COLO668 (cell line): ENCODE measurements around the gene BANK1.
"Not testable (repeated sequence)": the region's sequence is repeated elsewhere in the genome, so short reads cannot be mapped to it uniquely, and the experiment has no call there.

Experiments
- DNase-seq: peaks from one replicate; lab custom pipeline; 2025; ENCODE audit not compliant: unreplicated experiment; lab: John Stamatoyannopoulos, UW

The BANK1 gene

DNA sequence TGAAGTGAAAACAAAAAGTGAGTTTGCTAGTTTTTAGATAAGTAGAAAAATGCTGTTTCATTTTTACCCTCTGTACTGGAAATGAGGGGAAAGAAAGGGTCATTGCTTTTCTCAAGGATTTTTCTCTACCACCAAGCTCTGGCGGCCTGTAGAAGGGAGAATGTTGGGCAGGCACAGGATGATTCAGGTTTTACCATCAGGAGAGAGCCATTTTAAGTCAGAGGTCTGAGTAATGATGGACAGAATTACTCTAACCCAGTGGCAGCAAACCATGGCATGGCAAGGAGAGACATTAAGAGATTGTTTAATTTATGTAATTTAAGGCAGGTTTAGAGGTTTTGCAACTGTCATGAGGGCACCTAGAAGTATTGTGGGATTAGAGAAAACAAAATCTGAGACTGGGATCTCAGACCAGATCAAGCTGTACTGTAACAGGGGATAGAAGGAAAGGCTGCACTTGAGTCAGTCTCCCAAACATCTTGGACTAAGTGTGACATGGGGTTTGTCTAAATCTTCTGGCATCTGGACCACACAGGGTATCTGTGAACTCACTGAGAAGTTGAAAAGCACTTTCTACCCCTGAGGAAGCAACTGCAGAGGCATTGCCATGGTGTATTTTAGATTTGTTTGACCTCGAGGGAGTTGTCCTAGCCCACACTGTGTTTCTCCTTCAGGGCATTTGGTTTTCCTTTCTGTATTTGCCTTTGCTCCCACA is 81.6 kb downstream of the BANK1 start:
- no peak for DNase-seq

DNA sequence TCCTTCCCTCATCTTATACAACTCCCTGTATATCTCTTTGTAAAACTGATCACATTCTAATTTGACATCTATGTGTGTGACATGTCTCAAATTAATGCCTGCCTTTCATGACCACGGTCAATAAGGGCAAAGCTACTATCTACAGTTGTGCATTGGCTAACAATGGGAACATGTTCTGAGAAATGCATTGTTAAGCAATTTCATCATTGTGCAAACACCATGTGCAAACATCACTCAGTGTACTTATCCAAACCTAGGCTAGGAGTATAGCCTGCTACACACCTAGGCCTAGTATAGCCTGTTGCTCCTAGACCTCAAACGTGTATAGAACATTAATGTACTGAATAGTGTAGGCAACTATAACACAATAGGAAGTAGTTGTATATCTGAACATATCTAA is 95.0 kb downstream of the BANK1 start:
- peak; percentile 23 for DNase-seq

DNA sequence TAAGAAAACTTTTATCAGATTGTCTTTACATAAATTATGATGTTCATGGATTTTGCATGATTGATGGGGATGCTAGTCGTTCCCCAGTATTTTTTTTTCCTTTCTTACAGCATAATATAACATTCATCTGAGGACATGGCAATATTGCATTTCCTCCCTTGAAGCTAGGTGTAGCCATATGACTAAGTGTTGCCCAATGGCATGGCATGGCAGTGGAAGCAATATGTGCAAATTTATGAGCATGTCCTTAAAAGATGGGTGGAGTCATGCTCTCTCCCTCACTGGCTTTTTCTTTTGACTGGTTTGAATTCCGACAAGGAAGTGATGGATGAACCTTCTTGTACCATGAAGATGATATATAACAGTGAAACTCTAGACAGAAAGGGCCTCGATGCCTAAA is 96.3 kb downstream of the BANK1 start:
- no peak for DNase-seq

DNA sequence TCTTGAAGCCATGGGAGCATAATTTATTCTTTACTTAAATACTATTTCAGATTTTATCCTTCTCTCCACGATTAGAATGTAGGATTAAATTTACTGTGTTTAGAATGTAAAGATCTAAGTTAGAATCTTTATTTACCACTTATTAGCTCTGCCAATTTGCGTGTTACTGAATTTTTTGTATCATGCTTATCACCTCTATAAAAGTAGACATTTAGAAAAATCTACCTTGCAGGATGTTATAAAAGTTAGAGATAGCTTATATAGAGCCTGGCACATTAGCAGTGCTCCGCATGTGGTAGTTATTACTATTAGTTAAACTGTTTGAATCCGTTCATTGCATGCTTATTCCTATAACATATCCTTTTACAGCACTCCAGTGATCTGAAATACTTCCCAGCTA is 97.9 kb downstream of the BANK1 start:
- DNase-seq, result no peak

DNA sequence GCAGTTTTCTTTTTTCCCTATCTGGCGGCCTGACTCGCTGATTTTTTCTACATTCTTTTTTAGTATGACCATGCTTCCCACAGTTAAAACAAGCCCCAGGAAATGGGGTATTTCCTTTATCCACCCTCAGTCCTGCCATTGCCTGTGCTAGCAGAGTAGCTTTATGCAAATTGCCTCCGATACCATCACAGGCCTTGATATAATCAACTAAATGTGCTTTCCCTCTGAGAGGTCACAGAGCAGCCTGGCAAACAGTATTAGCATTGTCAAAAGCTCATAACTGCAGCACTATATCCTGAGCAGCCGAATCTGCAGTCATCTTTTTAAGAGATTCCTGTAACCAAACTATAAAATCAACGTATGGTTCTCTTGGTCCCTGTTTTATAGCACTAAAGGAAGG is 115.0 kb downstream of the BANK1 start:
- not testable (repeated sequence) for DNase-seq

DNA sequence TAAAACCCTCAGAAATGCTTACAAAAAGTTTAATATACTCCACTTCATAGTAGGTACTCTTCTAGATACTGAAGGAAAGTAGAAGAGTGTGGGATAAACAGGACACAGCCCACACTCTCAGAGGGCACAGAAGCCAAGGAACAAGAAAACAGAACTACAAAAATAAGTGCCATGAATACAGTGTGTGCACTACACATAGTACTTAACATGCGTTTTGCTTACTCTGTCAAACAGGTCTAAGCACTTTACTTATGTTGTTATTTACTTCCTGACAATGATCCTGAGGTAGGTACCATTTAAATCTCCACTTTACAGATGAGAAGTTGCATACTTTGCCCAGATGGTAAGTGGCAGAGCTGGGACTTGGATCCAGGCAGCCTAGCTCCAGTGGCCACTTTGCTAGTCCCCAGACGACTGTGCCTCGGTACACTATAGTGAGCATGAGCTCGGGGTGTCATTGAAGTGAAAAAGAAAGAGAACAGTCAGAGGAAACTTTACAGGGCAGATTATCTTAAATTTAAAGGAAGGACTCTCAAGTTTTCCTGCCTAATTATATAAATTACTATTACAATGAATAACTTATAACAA is 120.3 kb downstream of the BANK1 start:
- DNase-seq, result no peak

DNA sequence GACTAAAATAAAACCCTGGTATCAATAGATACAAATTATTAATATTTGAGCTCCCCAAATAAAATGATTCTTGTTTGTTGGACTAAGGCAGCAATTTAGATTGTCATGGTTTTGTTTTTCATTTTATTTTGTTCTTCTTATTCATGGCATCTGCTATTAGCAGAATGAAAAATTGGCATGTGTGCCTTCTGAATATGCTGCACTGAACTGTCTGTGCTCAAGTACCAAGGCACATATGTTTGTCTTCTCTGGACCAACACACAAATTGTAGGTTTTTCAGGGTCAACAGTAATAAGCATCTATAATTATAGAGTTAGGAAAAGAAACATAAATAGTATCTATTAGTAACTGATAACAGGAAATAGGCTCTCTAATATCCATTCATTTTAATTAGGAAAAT is 121.1 kb downstream of the BANK1 start:
- DNase-seq, result no peak

DNA sequence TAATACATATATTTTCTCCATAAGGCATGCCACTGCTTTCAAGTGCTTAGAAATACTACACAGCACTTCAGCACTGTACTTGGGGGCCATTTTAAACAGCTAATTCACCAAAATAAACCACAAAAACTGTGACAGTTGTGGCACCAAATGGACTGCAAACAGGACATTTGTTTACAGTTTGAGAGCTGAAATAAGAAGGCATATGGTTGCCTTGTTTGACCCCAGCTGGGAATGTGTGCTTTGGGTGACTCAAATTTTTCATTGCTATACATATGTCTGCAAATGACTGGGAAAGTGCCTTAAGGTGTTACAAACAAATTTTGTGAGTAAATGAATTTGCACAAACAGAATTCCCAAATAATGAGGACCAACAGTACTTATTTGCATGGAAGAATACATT is 124.2 kb downstream of the BANK1 start:
- DNase-seq, result no peak

DNA sequence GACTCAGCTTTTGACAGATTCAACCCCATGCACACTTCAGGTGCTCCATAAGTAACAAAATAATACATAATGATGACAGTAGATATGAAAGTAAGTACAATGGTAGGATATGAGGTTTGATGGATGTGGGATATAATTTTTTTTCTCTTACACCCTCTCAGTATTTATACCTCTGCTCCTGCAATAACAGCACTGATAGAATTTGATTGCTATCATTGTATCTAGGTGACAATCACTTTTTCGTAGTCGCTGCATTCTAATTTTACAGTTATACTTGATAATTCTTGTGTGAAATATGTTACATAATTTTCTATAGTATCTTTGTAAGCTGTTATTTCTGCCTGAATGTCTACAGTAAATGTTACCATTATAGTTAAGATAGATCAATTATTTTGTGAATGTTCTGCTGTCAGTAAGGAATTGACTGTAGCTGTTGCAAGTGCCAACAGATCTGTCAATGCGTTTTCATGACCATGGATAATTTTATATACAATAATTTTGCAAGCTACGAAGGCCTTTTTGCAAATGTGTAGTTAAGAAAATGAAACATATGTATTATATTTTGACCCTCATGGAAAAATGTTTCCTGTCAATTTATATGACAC is 128.9 kb downstream of the BANK1 start:
- DNase-seq, result no peak

DNA sequence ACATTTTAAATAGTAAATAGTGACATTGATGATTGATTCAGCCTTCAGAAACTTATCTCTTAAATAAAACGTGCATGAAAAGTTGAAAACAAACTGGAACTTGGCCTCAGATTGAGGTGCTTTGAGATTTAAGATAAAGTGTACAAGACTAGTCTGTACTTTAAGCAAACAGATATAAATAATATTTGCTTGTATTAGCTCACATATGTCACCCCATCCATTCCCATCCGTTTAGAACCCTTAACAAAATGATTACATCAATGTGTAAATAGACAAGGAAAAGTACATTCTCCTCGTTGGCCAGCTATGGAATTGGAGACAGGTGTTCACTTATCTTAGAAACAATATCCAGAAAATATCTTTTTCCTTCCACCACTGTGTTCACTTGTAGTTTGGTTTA is 130.8 kb downstream of the BANK1 start:
- DNase-seq, result no peak

DNA sequence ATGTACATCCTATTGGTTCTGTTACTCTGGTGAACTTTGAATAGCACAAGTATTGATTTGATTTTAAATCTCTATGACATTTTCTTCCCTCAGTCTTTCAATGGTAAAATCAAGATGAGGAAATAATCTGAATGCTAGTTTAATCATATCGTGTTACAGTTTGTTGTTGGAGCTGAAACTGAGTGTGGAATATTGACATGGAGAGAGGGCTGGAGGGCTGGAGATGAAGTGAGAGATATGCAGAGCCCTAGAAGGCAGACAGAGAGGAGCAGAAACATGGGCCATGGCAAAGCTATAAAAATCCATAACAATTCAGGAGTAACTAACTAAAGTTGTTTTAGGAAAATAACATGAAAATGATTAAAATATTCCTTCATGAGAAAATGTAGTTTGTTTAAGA is 141.1 kb downstream of the BANK1 start:
- no peak for DNase-seq

DNA sequence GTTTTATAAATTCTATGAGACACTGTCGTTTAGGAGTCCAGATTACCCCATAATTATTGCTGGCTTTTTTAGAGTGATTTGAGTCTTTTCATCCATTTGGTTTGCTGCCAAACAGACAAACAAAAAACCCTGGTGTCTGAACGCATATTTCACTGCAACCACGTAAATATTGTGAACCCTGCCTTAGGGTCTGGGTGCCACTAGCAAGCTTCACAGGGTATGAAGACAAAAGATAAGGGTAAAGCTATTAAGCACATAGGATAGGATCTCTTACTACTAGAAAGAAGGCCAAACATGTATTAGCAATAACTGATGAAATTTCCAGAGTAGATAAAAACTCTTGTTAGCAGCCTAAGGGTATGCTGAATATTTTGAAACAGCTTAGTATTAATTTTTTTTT is 143.3 kb downstream of the BANK1 start:
- no peak for DNase-seq

DNA sequence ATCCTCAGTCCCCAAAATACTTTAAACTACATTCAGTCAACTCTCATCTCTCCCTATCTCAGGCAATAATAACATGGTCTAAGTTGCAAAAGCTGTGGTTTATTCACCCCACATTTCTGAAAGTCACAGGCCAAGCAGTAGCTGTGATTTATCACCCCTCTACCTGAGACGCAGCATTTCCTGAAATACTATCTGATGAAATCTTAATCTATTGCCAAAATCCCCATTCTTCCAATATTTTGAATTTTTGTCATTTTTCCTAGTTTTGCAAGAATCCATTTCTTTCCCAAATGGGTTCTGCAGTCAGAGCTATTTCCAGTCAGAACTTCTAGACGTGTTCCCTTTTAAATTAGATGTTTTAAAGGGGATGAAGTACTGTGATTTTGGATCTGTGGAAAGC is 148.3 kb downstream of the BANK1 start:
- no peak for DNase-seq

DNA sequence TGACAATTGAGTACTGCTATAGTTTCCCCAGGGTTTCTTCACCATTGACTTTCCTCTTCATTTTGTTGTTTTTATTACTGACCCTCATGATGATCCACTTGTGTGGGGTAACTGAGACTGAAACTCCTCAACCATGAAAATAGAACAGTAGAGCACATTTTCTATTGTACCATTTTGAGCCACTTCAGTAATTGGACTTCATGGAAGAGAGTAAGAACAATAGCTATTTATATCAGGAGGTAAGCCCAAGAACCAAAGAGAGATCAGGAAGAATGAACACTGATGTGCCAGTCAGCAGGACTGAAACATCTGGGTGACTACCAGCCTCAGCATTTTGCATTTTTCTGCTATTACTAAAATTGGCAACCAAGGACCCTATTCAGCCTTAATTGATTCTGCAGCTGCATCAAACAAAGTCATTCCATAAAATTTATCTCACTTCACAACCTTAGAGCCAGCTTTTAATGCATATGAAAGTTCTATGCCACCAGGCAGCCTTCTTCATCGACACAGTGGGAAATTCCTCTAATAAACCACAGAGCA is 151.4 kb downstream of the BANK1 start:
- DNase-seq, result no peak

DNA sequence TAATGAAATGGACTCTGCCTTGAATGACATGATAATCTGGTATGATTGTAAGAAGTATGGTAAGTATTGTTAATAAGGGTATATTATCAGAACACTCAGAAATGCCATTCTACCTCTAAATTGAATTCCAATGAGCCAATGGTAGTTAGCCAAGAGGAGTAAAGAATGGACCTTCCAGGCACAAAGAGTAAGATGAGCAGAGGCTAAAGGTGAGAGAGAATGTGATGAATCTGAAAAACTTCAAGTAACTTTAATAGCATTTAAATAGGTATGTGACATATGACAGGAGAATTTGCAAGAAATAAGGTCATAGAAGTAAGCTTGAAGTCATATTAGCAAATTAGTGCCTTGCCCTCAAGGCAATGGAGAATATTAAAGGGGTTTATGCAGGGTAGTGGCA is 152.4 kb downstream of the BANK1 start:
- no peak for DNase-seq

DNA sequence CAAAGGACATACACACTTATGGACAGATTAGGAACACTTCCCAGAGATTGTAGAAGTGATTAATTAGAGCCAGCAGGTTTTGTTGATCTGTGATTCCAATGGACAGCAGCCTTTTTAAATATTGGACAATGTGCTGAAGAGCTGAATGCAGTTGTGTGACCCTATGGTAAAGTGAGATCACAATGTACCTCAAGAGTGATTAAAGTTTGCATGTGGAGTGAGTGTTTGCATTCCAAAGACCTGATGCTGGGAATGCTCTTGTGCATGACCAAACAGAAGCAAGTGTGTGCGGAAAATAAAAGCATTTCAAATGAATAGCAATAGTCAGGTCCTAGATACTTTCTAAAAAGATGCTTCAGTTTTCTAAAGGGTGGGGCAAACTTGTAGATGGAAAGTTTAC is 154.1 kb downstream of the BANK1 start:
- no peak for DNase-seq

DNA sequence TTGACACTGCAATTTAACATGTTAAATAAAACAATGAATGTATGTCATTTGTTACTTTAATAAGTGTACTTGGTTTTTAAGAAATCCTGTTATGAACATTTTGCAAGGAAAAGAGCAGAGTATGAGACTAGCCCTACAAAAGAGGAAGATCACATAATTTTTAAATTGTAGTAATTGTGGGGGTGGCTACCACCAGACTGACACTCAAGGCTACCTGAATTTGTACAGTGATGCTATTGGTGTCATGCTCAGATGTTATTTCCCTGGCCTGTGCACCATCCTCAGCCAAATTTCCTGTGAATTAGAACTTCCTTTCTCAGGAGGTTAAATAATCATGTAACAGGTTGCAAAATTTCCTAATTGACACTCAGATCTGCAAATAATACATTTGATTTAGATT is 157.5 kb downstream of the BANK1 start:
- DNase-seq, result no peak

DNA sequence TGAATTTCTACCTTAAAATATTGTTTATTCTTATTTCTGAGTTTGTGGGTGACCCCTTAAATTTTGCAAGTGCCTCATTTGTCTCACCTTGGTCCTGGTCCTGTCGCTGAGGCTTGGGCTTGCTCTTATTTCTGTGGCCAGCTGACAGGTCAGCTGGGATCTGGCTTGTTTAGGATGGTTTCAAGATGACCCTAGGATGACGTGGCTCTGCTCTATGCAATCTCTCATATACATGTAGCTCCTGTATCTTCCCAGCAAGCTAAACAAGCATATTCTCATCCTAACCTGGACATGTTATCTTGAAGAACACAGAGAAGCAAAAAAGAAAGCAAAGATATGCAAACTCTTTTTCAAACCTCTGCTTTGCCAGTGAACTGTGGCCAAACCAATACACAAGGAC is 158.4 kb downstream of the BANK1 start:
- DNase-seq, result no peak

DNA sequence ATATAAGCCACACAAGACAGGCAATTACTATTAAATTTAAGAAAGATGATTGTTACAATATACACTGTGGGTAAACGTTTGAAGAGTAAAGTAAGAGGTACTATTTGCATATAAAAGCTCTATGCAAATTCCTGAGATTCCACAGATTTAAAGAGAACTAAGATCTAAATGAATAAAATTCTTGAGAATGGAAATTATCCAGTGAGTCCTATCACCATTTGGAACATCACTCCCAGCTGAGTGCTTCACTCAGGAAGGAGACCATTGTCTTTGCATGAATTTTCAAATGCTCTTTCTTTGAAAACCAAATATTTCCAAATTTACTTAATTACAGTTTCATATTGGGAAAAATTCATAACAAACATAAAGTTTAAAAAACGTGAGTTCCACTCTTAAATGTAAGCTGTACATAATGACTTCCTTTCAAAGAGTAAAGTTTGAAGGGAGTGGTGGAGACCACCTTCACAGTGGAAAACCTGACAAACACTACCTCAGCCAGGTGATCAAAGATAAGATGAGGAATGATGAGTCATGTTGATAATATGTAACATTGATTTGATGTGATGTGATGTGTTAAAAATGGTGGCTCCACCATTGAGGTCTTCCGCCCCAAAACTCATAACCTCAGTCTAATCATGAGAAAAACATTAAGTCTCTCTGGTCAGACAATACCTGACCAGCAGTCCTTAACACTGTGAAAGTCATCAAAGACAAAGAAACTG is 159.9 kb downstream of the BANK1 start:
- DNase-seq, result no peak

DNA sequence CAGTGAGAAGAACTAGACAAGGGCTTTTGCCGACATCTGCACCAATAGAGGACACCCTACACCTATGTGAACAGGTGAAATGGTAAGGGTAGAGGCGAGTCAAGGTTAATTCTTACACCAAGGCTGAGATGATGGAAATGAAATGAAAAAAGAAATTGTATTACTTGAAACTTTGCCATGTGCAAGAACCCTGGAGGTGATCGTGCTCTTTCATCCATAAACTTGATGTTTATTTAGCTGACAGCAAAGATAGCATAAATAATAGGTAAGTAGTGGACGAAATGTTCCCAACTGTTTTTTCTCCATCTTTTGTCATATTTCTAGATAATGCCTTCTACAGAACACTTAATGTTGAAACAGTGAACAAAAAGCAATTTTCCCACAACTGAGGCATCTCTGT is 162.5 kb downstream of the BANK1 start:
- DNase-seq, result no peak

DNA sequence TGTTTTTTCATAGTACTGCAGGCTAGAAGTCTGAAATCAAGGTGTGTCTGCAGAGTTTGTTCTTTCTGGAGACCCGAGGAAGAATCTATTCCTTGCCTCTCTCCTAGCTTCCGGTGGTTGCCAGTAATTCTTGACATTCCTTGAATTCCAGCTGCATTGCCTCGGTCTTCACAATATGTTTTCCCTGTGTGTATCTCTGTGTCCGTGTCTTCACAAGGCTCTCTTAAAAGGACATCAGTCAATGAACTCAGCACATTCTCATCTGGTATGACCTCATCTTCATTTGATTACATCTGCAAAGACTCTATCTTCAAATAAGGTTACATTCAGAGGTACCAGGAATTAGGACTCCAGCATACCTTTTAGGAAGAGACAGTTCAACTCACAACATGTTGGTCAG is 163.4 kb downstream of the BANK1 start:
- DNase-seq, result no peak

DNA sequence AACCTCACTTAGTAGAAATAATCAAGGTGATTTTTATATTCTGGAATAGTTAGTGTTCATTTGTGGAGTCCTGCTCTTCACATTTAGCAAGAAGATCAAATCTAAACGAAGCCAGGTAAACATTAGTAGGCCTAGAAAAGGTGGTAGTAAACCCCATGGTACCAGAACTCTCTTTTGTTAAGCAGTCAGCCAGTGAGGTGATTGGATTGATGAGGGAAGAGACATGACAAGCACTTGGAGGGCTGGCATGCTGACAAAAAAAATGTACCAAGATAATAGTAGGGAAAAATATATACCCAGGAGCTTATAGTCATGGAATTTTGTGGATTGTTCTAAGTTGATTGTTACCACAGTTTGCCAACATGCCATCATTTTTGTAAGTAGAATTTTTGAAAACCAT is 163.8 kb downstream of the BANK1 start:
- DNase-seq, result no peak
